Ovary (tissue), 9 donors: ENCODE measurements around the gene MYL2. TPM values are rescaled to one million over a fixed set of nuclear protein-coding genes. Genes with fewer than 3 reads are reported as not detected.

Experiments used
- DNase-seq, 5 donors: peaks; one replicate each; pipeline ENCODE4 v3.0.0-alpha.2; 2019 to 2020
- H3K27ac ChIP-seq, 2 donors: fragments of 200-600 bp; one replicate each; pipeline versions ENCODE4 v1.5.1 to v1.8.0; 2019 to 2022
- H3K27me3 ChIP-seq: fragments of 200-600 bp; one replicate; pipeline ENCODE4 v1.8.0; 2022
- H3K36me3 ChIP-seq: fragments of 200-600 bp; sonication (generic); one replicate; pipeline ENCODE4 v1.5.1; 2019
- H3K4me1 ChIP-seq: one replicate; pipeline ENCODE4 v1.8.1; 2013; ENCODE audit warnings: mild to moderate bottlenecking, moderate library complexity; ENCODE audit not compliant: insufficient read depth
- H3K4me3 ChIP-seq: fragments of 200-600 bp; sonication (generic); one replicate; pipeline ENCODE4 v1.5.1; 2017
- H3K9me3 ChIP-seq, 2 donors: fragments of 200-600 bp in 1 of 2; sonication (generic) in 1 of 2; one replicate each; pipeline versions ENCODE4 v1.5.1 to v1.8.1; 2013 to 2019; ENCODE audit warnings: mild to moderate bottlenecking in 1 of 2, moderate library complexity in 1 of 2
- CTCF ChIP-seq, 3 donors: fragments of 450-650 bp in 2 of 3; fragments of 200-600 bp in 1 of 3; IDR thresholded peaks; one replicate each; pipeline versions ENCODE4 v1.5.1 to v1.8.0; 2016 to 2022; ENCODE audit warnings: antibody characterized with exemption in 3 of 3, mild to moderate bottlenecking in 1 of 3
- EP300 ChIP-seq: sonication (generic); formaldehyde crosslinking; IDR thresholded peaks from one replicate; pipeline ENCODE4 v1.6.1; 2017; ENCODE audit warnings: antibody characterized with exemption
- POLR2A ChIP-seq: fragments of 450-650 bp; IDR thresholded peaks from one replicate; pipeline ENCODE4 v1.6.1; 2017; ENCODE audit warnings: antibody characterized with exemption, mild to moderate bottlenecking, moderate library complexity
- WGBS, 3 donors: extraction: QIAGEN DNeasy Blood & Tissue Kit in 1 of 3; methylation state at CpG; one replicate each; pipeline versions ENCODE4 v1.1.5 to v1.1.7; 2013 to 2017; 5-methylcytosine and 5-hydroxymethylcytosine counted together
- intact Hi-C, 4 donors: fragments of 100-400 bp; cut with DNase I; formaldehyde crosslinking; loops; one replicate each; pipeline versions ENCODE4 v1.11.0 to v1.15.1; 2022 to 2023
- polyA plus RNA-seq, 2 donors: library from polyadenylated mRNA; stranded (reverse); fragments of 200-250 nt in 1 of 2; fragments of 350-450 nt in 1 of 2; fragmentation: Illumina TruSeq in 1 of 2; extraction: RNeasy Lipid Tissue Mini Kit (QIAGEN cat#74804) in 1 of 2; gene quantifications; one replicate each; pipeline ENCODE4 v1.2.3, GENCODE V29; 2013 to 2014
- total RNA-seq, 7 donors: library from RNA; depleted of rRNA in 2 of 7; stranded (reverse); fragments of >200 nt in 2 of 7; fragmentation: NEBNext Ultra II Directional in 3 of 7; extraction: Animal tissue kit (Norgen Biotek cat#: 25700) in 3 of 7; gene quantifications; one replicate each; pipeline versions ENCODE4 v1.1.0 to v1.2.4, GENCODE V29; 2016 to 2023
- donor health status: DM: no; HTN: no; CAD: no; lungs with moderate emphysema.
- donor health status: DM: no; HTN: no; CAD: no.
- donor health status: Bipolar disorder and iron deficiency.
- donor health status: DM: yes; HTN: yes; CAD: no.
- donor health status: DM: no; HTN: no; CAD: no.
- donor health status: DM: yes; HTN: yes; CAD: no.

The MYL2 gene
- total and polyA plus RNA-seq, 9 donors = 1.4 to 2.9 (median 1.6) TPM; not detected in 5

GRCh38 chr12:110896559-110896958 lies 23.8 kb downstream of the MYL2 start:
- H3K4me1 ChIP-seq = no peaks in the 10 kb centered on the region
- no peak overlapping the region for H3K4me3 ChIP-seq
- WGBS, 3 donors = 70 to 80% (median 79%) methylated on average over 3 of the region's 3 CpGs
- DNase-seq = no peak
- no peak overlapping the region for H3K27ac ChIP-seq
- no peaks in the 10 kb centered on the region for H3K27me3 ChIP-seq
- no peaks in the 10 kb centered on the region for H3K36me3 ChIP-seq
- no peaks in the 10 kb centered on the region for H3K9me3 ChIP-seq
- TF ChIP-seq CTCF (IDR thresholded peaks at IDR 0.05) (no peak), EP300 (no peak), POLR2A (no peak)
- intact Hi-C loops = loop anchor here in 1 of 4 donors (5.0 to 10.0 kb wide), 2 partner anchors 408 to 556 kb away; no protein-coding TSS in a partner anchor

- no peak overlapping the region for H3K4me3 ChIP-seq
Measured at GRCh38 chr12:110893956-110894355, 26.4 kb downstream of the MYL2 start.

GRCh38 chr12:110889361-110889760 lies 31.0 kb downstream of the MYL2 start:
- Histone ChIP-seq H3K27me3 (no peaks in the 10 kb centered on the region), H3K27ac (no peak overlapping the region), H3K4me1 (no peaks in the 10 kb centered on the region), H3K4me3 (no peak overlapping the region), H3K9me3 (no peaks in the 10 kb centered on the region), H3K36me3 (no peaks in the 10 kb centered on the region)
- TF ChIP-seq CTCF (IDR thresholded peaks at IDR 0.05) = no peak
- no peak for TF ChIP-seq EP300
- TF ChIP-seq POLR2A = no peak
- intact Hi-C loops = loop anchor here in 3 of 4 donors (5.0 to 10.0 kb wide), 5 partner anchors 275 to 437 kb away; partner anchors contain the start of genes ARPC3 (in 2 of the 3), FAM216A (in 2 of the 3), GPN3 (in 2 of the 3) and TCTN1 (in 1 of the 3)
- DNase-seq = no peak
- 82 to 89% (median 85%) methylated on average over 12 of the region's 12 CpGs for WGBS, 3 donors

More at GRCh38 chr12:110893956-110894355, 26.4 kb downstream of the MYL2 start:
- H3K4me1 ChIP-seq = no peaks in the 10 kb centered on the region
- H3K27ac ChIP-seq = no peak overlapping the region
- intact Hi-C loops = loop anchor here in 1 of 4 donors (10.0 kb wide), 1 partner anchor 411 kb away; no protein-coding TSS in a partner anchor
- no peaks in the 10 kb centered on the region for H3K36me3 ChIP-seq
- no peaks in the 10 kb centered on the region for H3K9me3 ChIP-seq
- no peak for DNase-seq
- 80 to 84% (median 81%) methylated on average over 3 of the region's 3 CpGs for WGBS, 3 donors
- TF ChIP-seq CTCF (IDR thresholded peaks at IDR 0.05) (no peak), POLR2A (no peak), EP300 (no peak)
- H3K27me3 ChIP-seq = no peaks in the 10 kb centered on the region

- WGBS, 3 donors = 35 to 39% (median 38%) methylated on average over 5 of the region's 5 CpGs
- no peak for DNase-seq
- Histone ChIP-seq H3K4me1 (no peaks in the 10 kb centered on the region), H3K36me3 (no peaks in the 10 kb centered on the region), H3K27me3 (no peaks in the 10 kb centered on the region), H3K4me3 (no peak overlapping the region), H3K27ac (no peak overlapping the region), H3K9me3 (no peaks in the 10 kb centered on the region)
- intact Hi-C loops = loop anchor here in 3 of 4 donors (5.0 to 10.0 kb wide), 5 partner anchors 274 to 436 kb away; partner anchors contain the start of genes ARPC3 (in 2 of the 3), FAM216A (in 2 of the 3), GPN3 (in 2 of the 3) and TCTN1 (in 1 of the 3)
- no peak for TF ChIP-seq CTCF (IDR thresholded peaks at IDR 0.05)
- TF ChIP-seq POLR2A = no peak
- TF ChIP-seq EP300 = no peak
Measured at GRCh38 chr12:110888256-110888991, 32.0 kb downstream of the MYL2 start.
